GM19328 (cell line): ENCODE data around the gene TNIK.
"Not testable (repeated sequence)": the region's sequence is repeated elsewhere in the genome, so short reads cannot be mapped to it uniquely, and the experiment has no call there.

ENCODE experiments used
- ATAC-seq: cut with Tn5 transposase; IDR thresholded peaks from one replicate; pipeline ENCODE4 v1.9.1; 2021; ENCODE audit warnings: mild to moderate bottlenecking, moderate library complexity; ENCODE audit not compliant: unreplicated experiment

TNIK gene

GRCh38 chr3:171422855-171423254, 37.4 kb downstream of the TNIK start:
- ATAC-seq, result not testable (repeated sequence)

DNA sequence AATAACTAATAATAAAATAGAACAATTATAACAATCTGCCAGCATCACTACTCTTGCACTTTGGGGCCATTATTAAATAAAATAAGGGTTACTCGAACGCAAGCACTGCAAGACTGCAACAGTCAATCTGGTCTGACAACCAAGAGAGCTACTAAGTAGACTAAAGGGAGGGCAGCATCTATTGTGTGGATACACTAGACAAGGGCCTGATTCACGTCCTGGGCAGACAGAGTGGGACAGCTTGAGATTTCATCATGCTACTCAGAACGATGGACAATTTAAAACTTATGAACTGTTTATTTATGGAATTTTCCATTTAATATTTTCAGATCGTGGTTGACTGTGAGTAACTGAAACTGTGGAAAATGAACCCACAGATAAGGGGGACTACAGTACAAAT, 39.5 kb downstream of the TNIK start:
- ATAC-seq, result no peak

DNA sequence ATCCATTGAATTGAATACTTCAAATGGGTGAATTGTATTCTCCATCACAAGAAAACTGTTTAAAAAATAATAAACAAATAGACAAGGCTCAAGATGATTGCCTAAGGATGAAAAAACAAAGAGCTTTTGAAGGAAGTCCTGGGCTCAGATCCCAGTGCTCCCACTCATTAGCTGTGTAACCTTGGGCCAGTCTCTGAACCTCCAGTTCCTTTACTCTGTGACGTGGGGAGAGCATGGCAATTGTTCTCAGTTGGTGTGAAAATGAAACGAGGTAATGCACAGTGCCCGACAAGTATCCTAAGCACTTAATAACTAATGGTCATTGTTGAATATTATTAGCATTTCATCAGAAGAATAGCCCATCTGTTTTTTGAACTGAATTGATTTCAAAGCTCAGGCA, 40.7 kb downstream of the TNIK start:
- no peak for ATAC-seq

- ATAC-seq, result no peak
Measured at GRCh38 chr3:171417813-171418212, 42.4 kb downstream of the TNIK start.

GRCh38 chr3:171417137-171417536, 43.1 kb downstream of the TNIK start:
- ATAC-seq, result no peak

- no peak for ATAC-seq
Measured at GRCh38 chr3:171416666-171417065, 43.5 kb downstream of the TNIK start.

GRCh38 chr3:171416061-171416460, 44.1 kb downstream of the TNIK start:
- ATAC-seq, result no peak

- ATAC-seq, result no peak
Measured at GRCh38 chr3:171415070-171415469, 45.1 kb downstream of the TNIK start.

DNA sequence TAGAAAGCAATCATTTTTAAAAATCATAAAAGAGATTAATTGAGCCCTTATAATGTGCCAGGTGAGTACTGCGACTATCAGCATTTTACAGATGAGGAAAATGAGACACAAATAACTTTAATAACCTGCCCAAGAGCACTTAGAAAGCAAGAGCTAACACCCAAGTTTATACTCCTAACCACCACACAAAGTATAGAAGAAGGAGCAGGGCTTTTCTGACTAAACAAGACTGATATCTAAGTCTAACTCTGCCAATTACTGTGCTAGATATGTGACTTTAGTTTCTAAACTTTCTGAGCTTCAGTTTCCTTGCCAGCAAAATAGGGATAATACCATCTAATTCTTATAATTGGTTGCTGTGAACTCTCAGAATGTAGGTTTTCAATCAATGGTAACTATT, 47.7 kb downstream of the TNIK start:
- no peak for ATAC-seq

- no peak for ATAC-seq
Measured at GRCh38 chr3:171412054-171412453, 48.2 kb downstream of the TNIK start.

- ATAC-seq, result no peak
Measured at GRCh38 chr3:171410186-171410585, 50.0 kb downstream of the TNIK start.

DNA sequence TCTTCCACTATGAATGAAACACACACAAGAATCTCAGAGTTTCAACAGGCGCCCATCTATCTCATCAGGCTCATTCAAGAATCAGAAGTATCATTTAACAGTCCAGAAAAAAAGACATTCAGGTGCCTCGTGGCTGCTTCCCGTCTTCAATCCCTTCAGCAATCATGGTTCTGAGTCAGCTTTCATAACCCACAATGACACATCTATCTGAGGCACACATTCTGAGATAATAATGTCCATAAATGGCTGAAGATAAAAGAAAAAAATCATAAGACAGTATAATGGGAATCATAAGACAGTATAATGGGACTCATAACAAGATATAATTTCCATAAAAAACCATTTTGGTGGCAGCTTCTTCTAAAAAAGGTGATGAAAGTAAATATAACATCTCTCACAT, 52.4 kb downstream of the TNIK start:
- no peak for ATAC-seq

DNA sequence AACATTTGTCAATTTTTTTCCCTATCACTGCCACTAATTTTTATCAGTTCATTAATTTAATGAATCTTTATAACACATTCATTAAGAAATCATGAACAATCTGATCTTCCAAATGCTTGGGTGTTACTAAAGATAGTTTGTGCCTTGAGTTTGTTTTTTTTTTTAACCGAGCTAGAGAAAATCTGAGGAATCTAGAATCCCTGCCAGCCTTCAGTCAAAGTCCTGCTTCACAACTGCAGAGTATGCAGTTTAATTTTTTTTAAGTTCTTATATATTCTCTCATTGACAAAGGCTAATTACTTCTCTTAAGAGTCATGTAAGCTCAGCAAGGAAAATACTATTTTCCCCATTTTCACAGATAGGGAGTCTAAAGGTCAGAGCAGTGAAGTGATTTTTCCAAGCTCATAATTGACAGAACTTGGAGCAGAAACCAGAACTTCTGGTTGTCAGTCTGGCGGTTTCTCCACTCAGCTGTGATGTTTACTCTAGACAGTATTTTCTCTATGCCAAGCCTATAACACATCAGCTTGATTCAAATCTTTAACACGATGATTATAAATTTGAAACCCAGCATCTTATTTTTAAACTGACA, 55.7 kb downstream of the TNIK start:
- no peak for ATAC-seq

DNA sequence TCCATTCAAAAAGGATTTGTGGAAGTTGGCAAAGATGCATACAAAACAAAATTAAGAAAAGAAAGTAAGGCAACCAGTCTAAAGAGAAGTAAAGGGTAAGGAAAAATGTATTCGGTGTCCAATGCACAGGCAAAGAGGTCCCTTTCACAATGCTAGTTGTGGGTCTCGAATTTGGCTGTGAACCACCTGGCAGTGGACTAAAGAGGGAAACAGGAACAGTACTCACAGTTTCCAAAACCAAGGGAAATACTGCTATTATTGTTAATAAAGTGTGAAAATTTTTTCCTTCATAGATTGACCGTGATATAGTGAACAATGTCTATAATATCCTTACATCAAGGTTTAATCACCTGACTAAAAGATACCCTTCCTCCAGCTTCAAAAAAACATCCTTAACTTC, 57.9 kb downstream of the TNIK start:
- ATAC-seq, result no peak

DNA sequence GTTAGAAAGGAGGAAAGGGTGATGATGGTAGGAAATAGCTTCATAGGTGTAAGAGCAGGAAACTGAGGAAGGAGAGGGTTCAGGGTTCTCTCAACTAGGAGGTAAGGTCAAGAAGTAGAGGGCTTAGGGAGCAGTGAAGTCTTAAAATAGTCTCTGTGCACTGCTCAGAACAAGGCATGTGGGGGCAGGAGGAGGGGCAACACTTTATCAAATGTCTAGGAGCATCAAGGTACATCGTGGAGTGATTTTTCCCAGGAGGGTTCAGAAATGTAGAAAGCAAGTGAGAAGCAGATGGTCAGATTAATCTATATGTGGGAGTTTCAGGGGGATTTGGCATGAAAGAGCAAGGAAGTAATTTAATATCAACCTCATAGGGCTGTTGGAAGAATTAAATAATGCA, 58.8 kb downstream of the TNIK start:
- ATAC-seq, result no peak

DNA sequence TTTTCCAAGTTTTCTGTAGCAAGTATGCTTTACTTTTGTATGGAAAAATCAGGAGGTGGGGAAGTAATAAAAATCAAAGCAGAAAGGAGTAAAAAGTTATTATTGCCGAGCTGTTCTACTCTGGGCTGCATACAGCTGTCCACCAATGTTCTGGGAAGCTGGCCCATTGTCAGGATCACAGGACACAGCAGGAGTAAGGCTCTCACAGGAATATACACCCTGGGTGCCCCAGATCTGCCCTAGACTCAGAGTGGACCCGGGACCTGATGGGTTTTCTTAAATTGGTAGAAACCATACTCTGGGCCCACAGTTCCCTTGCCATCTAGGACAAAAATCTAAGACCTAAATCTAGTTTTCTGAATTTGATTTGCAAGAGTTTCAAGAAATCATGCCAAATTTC, 60.4 kb downstream of the TNIK start:
- no peak for ATAC-seq

DNA sequence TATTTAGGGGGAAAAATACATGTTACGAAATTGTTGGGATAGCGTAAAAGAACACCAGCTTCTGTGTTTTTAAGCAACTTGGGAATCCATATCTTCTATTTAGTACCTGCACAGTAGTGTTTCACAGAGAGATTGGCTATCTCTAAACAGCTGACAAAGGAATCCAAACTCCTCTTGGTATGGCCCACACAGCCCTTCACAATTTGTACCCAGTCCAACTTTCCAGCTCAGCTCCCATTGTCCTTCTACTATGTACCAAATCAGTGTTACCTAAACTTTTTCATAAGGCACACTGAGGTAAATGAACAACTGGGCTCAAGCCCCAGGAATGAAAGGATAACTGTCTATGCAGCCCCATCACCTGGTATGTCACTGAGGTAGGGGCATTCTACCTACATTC, 61.9 kb downstream of the TNIK start:
- ATAC-seq, result no peak

- no peak for ATAC-seq
Measured at GRCh38 chr3:171397089-171397488, 63.1 kb downstream of the TNIK start.

DNA sequence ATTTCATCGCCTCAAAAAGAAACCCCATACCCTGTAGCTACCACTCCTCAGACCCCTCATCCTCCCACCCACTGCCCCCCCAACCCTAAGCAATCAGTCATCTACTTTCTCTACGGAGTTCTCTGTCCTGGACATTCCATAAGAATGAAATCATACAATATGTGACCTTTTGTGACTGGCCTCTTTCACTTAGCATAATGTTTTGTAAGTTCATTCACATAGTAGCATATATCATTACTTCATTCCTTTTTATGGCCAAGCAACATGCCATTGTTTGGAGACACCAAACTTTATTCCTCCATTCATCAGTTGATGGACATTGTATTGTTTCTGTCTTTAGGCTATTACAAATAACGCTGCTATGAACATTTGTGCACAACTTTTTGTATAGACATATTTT, 64.2 kb downstream of the TNIK start:
- no peak for ATAC-seq

GRCh38 chr3:171393032-171393744, 67.0 kb downstream of the TNIK start:
- ATAC-seq, result no peak

DNA sequence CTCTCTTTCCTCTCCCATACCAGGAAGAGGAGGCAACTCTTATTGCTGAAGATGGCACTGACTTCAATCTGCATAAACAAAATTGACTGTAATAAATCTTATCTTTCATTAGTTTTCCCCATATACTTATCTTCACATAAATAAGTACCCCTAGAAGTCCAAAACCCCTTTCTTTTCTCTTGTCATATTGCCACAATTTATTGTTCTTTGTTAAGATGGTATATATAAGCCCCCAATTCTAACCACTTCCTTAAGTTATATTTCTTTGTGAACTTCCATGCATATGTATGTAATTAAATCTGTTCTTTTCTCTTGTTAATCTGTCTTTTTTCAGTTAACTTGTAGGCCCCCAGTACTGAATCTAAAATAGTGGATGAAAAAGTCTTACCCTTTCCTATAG, 68.8 kb downstream of the TNIK start:
- ATAC-seq, result no peak

DNA sequence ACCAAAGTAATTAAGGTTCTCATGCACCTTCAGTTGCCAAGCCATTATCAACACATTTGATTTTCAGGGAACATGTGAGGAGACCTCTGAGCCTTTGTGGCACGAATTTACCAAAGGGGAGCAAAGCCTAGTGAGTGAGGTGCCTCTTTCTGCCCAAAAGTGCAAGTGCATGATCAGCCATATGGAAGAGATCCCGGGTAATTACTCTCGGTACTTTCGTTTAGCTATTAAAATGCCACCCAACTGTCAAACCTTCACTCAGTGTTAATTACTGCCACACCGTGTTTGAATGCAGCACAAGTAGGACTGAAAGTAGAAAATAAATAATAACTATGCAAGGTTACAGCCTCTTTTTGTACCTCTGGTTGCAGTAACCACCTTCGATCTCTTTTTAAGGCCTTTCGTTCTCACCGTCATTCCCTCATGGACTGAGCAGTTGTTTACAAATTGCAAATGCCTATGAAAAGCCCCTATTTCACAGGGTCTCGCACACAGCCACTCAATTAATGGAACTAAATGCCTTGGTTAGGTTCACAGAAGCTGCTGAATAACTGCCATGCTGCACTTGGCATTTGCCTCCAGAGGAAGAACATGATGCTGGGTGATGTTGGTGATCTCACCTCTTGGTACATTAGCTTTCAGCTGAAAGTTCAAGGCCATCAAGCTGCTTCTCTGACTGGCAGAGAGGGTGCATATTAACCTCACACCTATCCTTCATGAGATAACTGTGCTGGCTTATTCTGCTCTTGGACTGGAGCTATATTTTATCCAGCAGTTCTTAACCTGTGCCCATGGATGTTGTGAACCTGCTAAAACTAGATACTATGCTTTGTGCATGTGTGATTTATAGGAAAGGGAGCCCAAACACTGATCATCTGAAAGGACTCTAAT, 69.9 kb downstream of the TNIK start:
- no peak for ATAC-seq
